Bronchus fibroblast of lung (primary cell): ENCODE measurements around the gene RTP2. TPM values are rescaled to one million over a fixed set of nuclear protein-coding genes. Genes with fewer than 3 reads are reported as not detected.

Experiments
- total RNA-seq: library from RNA; depleted of rRNA; stranded (reverse); fragments of >200 nt; gene quantifications from 2 replicates; pipeline ENCODE4 v1.2.3, GENCODE V29; 2015

RTP2 gene, protein sequence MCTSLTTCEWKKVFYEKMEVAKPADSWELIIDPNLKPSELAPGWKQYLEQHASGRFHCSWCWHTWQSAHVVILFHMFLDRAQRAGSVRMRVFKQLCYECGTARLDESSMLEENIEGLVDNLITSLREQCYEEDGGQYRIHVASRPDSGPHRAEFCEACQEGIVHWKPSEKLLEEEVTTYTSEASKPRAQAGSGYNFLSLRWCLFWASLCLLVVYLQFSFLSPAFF
- not detected in 2 replicates for total RNA-seq

DNA sequence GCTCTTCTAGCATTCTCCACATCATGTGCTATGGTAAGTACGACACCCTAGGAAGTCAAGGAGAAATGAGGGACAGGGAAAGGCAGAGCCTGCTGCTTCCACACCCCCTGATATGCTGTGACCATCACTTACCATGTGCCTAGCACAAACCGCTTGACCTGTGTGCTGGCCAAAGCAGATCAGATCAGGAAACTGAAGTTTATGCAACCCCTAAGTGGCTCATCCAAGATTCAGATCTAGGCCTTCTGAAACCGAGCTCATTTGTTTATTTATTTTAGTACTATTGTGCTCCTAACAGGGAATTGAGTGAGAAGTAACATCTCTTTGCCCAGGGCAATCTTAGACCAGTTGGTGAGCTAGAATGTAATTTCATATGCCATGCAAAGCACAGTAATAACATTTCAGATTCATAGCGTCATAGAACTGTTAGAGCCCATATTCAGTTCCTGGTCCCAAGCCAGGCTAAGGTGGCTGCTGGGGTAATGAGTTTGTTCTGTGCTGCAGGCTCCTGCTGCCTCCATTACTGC, at the start of gene RTP2:
RTP2 (minus strand) TSS at position 51 of the 527 bp plus-strand sequence. CDS start 429 bp downstream, outside the sequence.

DNA sequence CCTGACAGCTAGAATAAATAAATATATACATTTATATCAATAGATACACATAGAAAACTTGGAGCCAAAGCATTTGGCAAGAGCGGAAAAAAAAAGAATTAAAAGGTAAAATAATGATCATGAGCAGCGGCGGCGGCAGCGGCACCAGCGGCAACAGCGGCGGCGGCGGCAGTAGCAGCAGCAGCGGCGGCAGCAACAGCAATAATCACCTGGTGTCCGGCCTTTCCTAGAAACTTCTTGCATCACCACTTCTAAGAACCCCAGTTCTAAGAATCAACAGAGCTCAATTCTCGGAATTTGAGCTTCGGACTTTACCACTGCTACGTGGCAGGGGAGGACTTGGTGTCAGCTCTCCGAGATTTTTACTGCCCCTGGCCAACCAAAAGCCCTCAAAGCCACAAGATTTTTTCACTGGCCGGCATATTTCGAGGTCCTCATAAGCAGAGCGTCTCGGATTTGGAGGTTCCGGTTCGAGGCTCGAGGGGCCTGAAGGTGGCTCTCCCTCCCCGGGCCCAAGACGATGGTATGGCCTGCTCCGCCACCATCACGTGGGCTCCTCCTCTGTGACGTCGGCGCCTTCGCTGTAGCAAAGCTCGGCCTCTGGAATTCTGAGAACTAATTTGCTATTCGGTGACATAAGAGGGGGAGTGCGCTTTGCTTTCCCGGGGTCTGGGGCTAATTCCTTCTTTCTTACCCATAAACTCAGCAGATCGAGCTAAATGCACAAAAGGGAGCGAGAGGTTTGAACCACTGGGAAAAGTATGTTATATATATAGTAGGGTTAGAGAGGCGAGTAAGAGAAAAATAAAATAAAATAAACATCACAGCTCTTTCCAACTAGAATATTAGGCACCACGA, 43.1 kb upstream of the RTP2 start, which contains the start of gene BCL6:
BCL6 (minus strand) TSS at position 268 of the 858 bp plus-strand sequence. CDS start 11,775 bp downstream, outside the sequence.

DNA sequence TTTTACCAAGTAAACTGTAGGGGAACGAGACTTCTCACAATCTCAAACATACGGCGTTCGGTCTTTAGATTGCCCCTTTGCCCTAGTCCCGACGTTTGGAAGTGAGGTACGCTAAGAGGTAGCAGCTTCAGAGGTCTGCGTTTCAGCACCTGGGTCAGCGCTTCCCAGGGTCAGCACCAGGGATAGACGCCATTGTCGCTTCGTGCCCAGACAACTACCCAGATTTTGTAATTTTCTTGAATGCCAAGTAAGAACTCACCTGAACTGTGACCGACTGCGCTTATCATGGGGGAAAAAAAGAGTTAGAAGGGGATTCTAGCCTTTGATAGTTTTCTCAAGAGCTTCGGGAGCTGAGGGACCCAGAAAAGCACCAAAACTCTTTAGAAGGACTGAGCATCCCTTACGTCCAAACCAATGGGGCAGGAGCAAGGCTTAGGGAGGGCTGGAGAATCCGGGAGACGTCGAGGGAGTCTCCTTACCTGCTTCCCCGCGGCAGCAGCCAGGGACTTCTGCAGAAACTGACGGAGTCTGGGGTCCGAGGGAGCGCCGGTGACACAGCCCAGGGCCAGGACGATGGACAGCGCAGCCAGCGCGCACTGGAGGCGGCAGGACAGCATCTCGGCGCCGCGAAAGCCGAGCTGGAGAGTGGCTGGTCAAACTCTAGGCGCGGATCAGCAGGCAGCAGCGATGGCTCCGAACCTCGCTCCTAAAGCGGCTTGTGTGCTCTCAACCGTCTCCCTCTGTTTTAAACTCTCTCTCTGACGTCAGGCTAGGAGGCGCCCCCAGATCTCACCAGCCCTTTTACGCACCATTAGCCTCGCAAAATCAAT, 32.5 kb downstream of the RTP2 start, which contains the start of gene SST:
SST (minus strand) TSS at position 720 of the 830 bp plus-strand sequence; CDS start at position 617, 103 bp downstream.

Other genes starting within 250 kb of the RTP2 start
- not detected in 2 replicates for gene SST, start 32.2 kb downstream of the RTP2 start, total RNA-seq
- 12.1 and 14.6 TPM in 2 replicates for gene BCL6, start 42.9 kb upstream of the RTP2 start, total RNA-seq